K562 (cell line): ENCODE data around the gene KIF7. TPM values are rescaled to one million over a fixed set of nuclear protein-coding genes. Genes with fewer than 3 reads are reported as not detected.

Source experiments
- ATAC-seq: fragments of 200-7000 bp; cut with Tn5 transposase; 3 replicates; pipeline ENCODE4 v1.9.1; 2020; ENCODE audit warnings: moderate library complexity
- BruUV-seq: library from RNA; stranded (reverse); fragments of 400-500 nt; replicated peaks from 2 replicates; lab custom pipeline; 2021; lab: Mats Ljungman, UMichigan
- CTCF ChIA-PET: fragments of 300-600 bp; formaldehyde crosslinking; extraction: SDS; loops from one replicate; lab custom pipeline; 2021; ENCODE audit warnings: low intra/inter-chr PET ratio; lab: Yijun Ruan, JAX
- POLR2A ChIA-PET: fragments of 300-600, 350-650 bp; sonication (Branson Sonifier 250); formaldehyde crosslinking; extraction: SDS; loops from one replicate; lab custom pipeline; 2021; ENCODE audit warnings: antibody characterized with exemption, inconsistent platforms; lab: Yijun Ruan, JAX
- DNase-seq, 4 experiments: peaks; one replicate each; pipeline versions ENCODE4 v3.0.0 to v3.0.0-alpha.2; 2011 to 2018; ENCODE audit warnings: low spot score in 3 of 4, mixed read lengths in 3 of 4; ENCODE audit errors: extremely low read depth in 1 of 4
- FAIRE-seq: peaks from 2 replicates; lab custom pipeline; 2011; peaks lifted over from hg19 to GRCh38; lab: Jason Lieb, UNC
- H2AFZ ChIP-seq: 2 replicates; pipeline ENCODE4 v1.6.0; 2011; ENCODE audit warnings: low read depth, low read length, control low read depth, inconsistent platforms
- H3K27ac ChIP-seq: fragments of 200-600 bp; 3 replicates; pipeline ENCODE4 v1.8.0; 2011; ENCODE audit warnings: low read depth, mild to moderate bottlenecking, control low read depth, inconsistent platforms, low read length, moderate library complexity, mixed read lengths; ENCODE audit errors: extremely low read depth
- H3K27me3 ChIP-seq, 2 experiments: fragments of 300-600 bp in 1 of 2; 2 replicates in 1 of 2; 3 replicates in 1 of 2; pipeline versions ENCODE4 v1.6.0 to v1.8.0; 2011; ENCODE audit warnings: inconsistent platforms in 2 of 2, low read length in 2 of 2, mild to moderate bottlenecking in 1 of 2, mixed read lengths in 1 of 2, moderate library complexity in 1 of 2; ENCODE audit not compliant: control insufficient read depth in 2 of 2, insufficient read depth in 2 of 2
- H3K36me3 ChIP-seq: fragments of 300-600 bp; 3 replicates; pipeline ENCODE4 v1.8.0; 2011; ENCODE audit warnings: mild to moderate bottlenecking, low read length, inconsistent platforms; ENCODE audit not compliant: control insufficient read depth, insufficient read depth
- H3K4me1 ChIP-seq, 2 experiments: fragments of 200-600 bp in 1 of 2; replicated peaks in 1 of 2; 2 replicates in 1 of 2; 3 replicates in 1 of 2; pipeline versions ENCODE4 v1.5.1 to v1.8.0; 2011; ENCODE audit warnings: inconsistent platforms in 2 of 2, low read length in 2 of 2, mild to moderate bottlenecking in 1 of 2, mixed read lengths in 1 of 2, moderate library complexity in 1 of 2; ENCODE audit not compliant: control insufficient read depth in 2 of 2, insufficient read depth in 2 of 2
- H3K4me2 ChIP-seq: 2 replicates; pipeline ENCODE4 v1.6.1; 2011; ENCODE audit warnings: low read length, control low read depth, inconsistent platforms, mixed read lengths; ENCODE audit not compliant: insufficient read depth
- H3K4me3 ChIP-seq: fragments of 200-600 bp; sonication (generic), shearing (Covaris generic); 2 replicates; pipeline ENCODE4 v1.5.1; 2016; ENCODE audit warnings: control low read depth, inconsistent platforms
- H3K79me2 ChIP-seq: fragments of 200-600 bp; 3 replicates; pipeline ENCODE4 v1.8.0; 2011; ENCODE audit warnings: low read length, inconsistent platforms; ENCODE audit not compliant: control insufficient read depth, insufficient read depth
- H3K9ac ChIP-seq, 2 experiments: 2 replicates each; pipeline versions ENCODE4 v1.6.0 to v1.6.1; 2011; ENCODE audit warnings: low read depth in 2 of 2, low read length in 2 of 2, control low read depth in 1 of 2, inconsistent platforms in 1 of 2, mild to moderate bottlenecking in 1 of 2, mixed read lengths in 1 of 2; ENCODE audit not compliant: insufficient read depth in 1 of 2
- H3K9me1 ChIP-seq: one replicate; pipeline ENCODE4 v1.6.0; 2011; ENCODE audit warnings: inconsistent platforms, mild to moderate bottlenecking, low read length, moderate library complexity; ENCODE audit not compliant: control insufficient read depth, insufficient read depth
- H3K9me3 ChIP-seq: replicated peaks from 2 replicates; pipeline ENCODE4 v1.5.1; 2011; ENCODE audit warnings: low read depth, low read length, inconsistent platforms; ENCODE audit not compliant: control insufficient read depth, insufficient read depth
- H4K20me1 ChIP-seq: replicated peaks from 2 replicates; pipeline ENCODE4 v1.6.1; 2011; ENCODE audit warnings: low read length, inconsistent platforms, mixed read lengths; ENCODE audit not compliant: control insufficient read depth, insufficient read depth
- C11orf30 ChIP-seq: fragments of 450-650 bp; IDR thresholded peaks from 2 replicates; pipeline ENCODE4 v1.6.1; 2016; ENCODE audit warnings: low read depth, mild to moderate bottlenecking
- CBX3 ChIP-seq, 2 experiments: IDR thresholded peaks; 1 replicate in 1 of 2; 2 replicates in 1 of 2; pipeline ENCODE4 v1.6.1; 2012; ENCODE audit warnings: inconsistent platforms in 2 of 2, low read length in 2 of 2, borderline replicate concordance in 1 of 2, control low read depth in 1 of 2
- CC2D1A ChIP-seq: fragments of 450-650 bp; IDR thresholded peaks from 2 replicates; pipeline ENCODE4 v1.6.1; 2017; ENCODE audit warnings: mild to moderate bottlenecking
- KLF1 ChIP-seq: fragments of 450-650 bp; IDR thresholded peaks from 2 replicates; pipeline ENCODE4 v1.6.1; 2016; ENCODE audit warnings: missing genetic modification characterization, missing compliant biosample characterization
- KLF16 ChIP-seq: IDR thresholded peaks from 2 replicates; pipeline ENCODE4 v1.6.1; 2016; ENCODE audit warnings: antibody characterized with exemption
- MAFF ChIP-seq: IDR thresholded peaks from 2 replicates; pipeline ENCODE4 v1.6.1; 2012; ENCODE audit warnings: low read length, improper control_type of control experiment
- MAFG ChIP-seq: fragments of 450-650 bp; conservative IDR thresholded peaks from 2 replicates; pipeline ENCODE4 v1.6.1; 2016; ENCODE audit warnings: missing genetic modification characterization, missing compliant biosample characterization
- MAFK ChIP-seq: IDR thresholded peaks from 2 replicates; pipeline ENCODE4 v1.6.1; 2011; ENCODE audit warnings: low read length, improper control_type of control experiment
- MAZ ChIP-seq, 2 experiments: fragments of 450-650 bp in 1 of 2; sonication (generic) in 1 of 2; formaldehyde crosslinking; IDR thresholded peaks in 1 of 2; conservative IDR thresholded peaks in 1 of 2; 2 replicates each; pipeline versions ENCODE4 v1.4.0 to v1.5.0; 2020; ENCODE audit warnings: mild to moderate bottlenecking in 1 of 2, missing genetic modification reagents in 1 of 2
- MTF1 ChIP-seq: fragments of 250-450 bp; sonication (Bioruptor Pico); IDR thresholded peaks from 2 replicates; pipeline ENCODE4 v1.9.0; 2021; ENCODE audit warnings: moderate library complexity, mild to moderate bottlenecking, inconsistent platforms, borderline replicate concordance
- NFE2 ChIP-seq: IDR thresholded peaks from 2 replicates; pipeline ENCODE4 v1.6.1; 2014; ENCODE audit warnings: antibody characterized with exemption, low read depth
- NFIX ChIP-seq: fragments of 250-450 bp; sonication (Bioruptor Pico); IDR thresholded peaks from 2 replicates; pipeline ENCODE4 v1.4.0; 2020; ENCODE audit warnings: low read depth, mild to moderate bottlenecking, moderate library complexity
- TGIF2 ChIP-seq: sonication (generic); formaldehyde crosslinking; IDR thresholded peaks from 2 replicates; pipeline ENCODE4 v1.8.1; 2022; ENCODE audit warnings: mild to moderate bottlenecking, missing genetic modification reagents, moderate library complexity
- ZNF146 ChIP-seq: IDR thresholded peaks from one replicate; pipeline ENCODE4 v1.6.1; 2018; ENCODE audit warnings: missing compliant biosample characterization; ENCODE audit not compliant: unreplicated experiment
- ZNF316 ChIP-seq: fragments of 450-650 bp; IDR thresholded peaks from 2 replicates; pipeline ENCODE4 v1.6.1; 2016
- WGBS: fragments of 100-300 bp; shearing (Covaris generic); methylation state at CpG from one replicate; pipeline ENCODE4 v1.1.6; 2016; ENCODE audit warnings: low coverage, mixed read lengths; ENCODE audit not compliant: insufficient coverage; ENCODE audit errors: missing lambda C conversion rate; 5-methylcytosine and 5-hydroxymethylcytosine counted together
- in situ Hi-C: fragments of 300-500 bp; cut with MboI; formaldehyde crosslinking; loops from 4 replicates; pipeline ENCODE4 v1.15.0; 2018; ENCODE audit warnings: inconsistent platforms, mixed read lengths
- intact Hi-C: fragments of 100-400 bp; cut with micrococcal nuclease; formaldehyde crosslinking; loops from 2 replicates; pipeline ENCODE4 v1.14.2; 2022
- polyA plus RNA-seq, 8 experiments: library from polyadenylated mRNA; depleted of rRNA in 4 of 8; stranded (reverse) in 5 of 8; unstranded in 3 of 8; fragments of >200 nt; fragmentation: Nextera tagmentation in 2 of 8; fragmentation: Illumina TruSeq in 1 of 8; extraction: Ambion mirVana in 2 of 8; extraction: Trizol in 1 of 8; gene quantifications; 2 replicates each; pipeline versions ENCODE4 v1.2.1 to v1.2.3, GENCODE V29; 2011 to 2014; ENCODE audit warnings: inconsistent platforms in 1 of 8, missing spikeins in 1 of 8
- total RNA-seq, 7 experiments: library from RNA; depleted of rRNA in 6 of 7; stranded (reverse); fragments of >200 nt in 6 of 7; fragmentation: Illumina TruSeq in 2 of 7; extraction: Trizol in 2 of 7; gene quantifications; 2 replicates each; pipeline versions ENCODE4 v1.2.1 to v1.2.3, GENCODE V29; 2011 to 2021; ENCODE audit warnings: low replicate concordance in 1 of 7
- TF ChIP-seq, protein P1 (sequence below), 3 experiments: IDR thresholded peaks in 2 of 3; conservative IDR thresholded peaks in 1 of 3; 2 replicates each; pipeline ENCODE4 v1.5.1; 2011 to 2012; ENCODE audit warnings: low read length in 3 of 3, mild to moderate bottlenecking in 3 of 3, control low read depth in 2 of 3, improper control_type of control experiment in 1 of 3, inconsistent platforms in 1 of 3, low read depth in 1 of 3, mixed read lengths in 1 of 3, moderate library complexity in 1 of 3; ENCODE audit not compliant: insufficient read depth in 2 of 3

Gene KIF7
- total and polyA plus RNA-seq, 9 of the 15 experiments (the other 6 are each of a cell fraction or from before 2014, with no cell fraction given) = 0.04 to 2.0 (median 0.58) TPM

DNA sequence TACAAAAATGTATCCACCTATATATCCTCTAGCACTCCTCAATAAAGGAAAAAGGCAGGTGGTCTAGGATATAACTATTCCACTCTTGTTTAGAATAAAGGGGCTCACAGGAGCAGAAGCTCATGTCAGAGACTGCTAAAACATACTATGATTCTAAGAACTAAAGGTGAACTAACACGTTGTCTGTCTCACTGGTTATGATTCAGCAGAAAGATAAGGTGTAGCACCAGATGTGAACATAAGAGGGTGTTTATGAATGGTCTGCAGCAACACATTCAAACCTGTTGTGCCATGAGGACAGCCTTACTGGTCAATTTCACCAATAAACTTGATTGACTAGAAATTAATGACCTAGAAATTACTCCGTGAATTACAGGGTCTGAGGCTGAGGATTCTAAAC lies 30.7 kb upstream of the KIF7 start:
- no peak overlapping the region for H2AFZ ChIP-seq
- H3K4me1 ChIP-seq = peaks cover 0 to 9% of the 10 kb centered on the region in 2 experiments; a peak in 2 of 5 replicates
- ChIA-PET CTCF (no interaction called here), POLR2A (interaction anchor here (0.7 kb wide), 1 partner anchor 65 kb away, joined by 3 read pairs; no protein-coding TSS in a partner anchor)
- no peak overlapping the region for H3K4me3 ChIP-seq
- FAIRE-seq (peak; percentile 74), DNase-seq (no peak), ATAC-seq (peak; percentile 63)
- peaks cover 16 to 36% of the 10 kb centered on the region in 2 experiments; a peak in 4 of 5 replicates for H3K27me3 ChIP-seq
- no peaks in the 10 kb centered on the region for H3K36me3 ChIP-seq
- H3K4me2 ChIP-seq = no peak overlapping the region
- H3K9me3 ChIP-seq = no peaks in the 10 kb centered on the region
- WGBS = 0% methylated on average over 2 of the region's 2 CpGs
- H3K27ac ChIP-seq = no peak overlapping the region
- no TSS peak for BruUV-seq
- no peaks in the 10 kb centered on the region for H3K79me2 ChIP-seq
- intact Hi-C loops (no loop called here), in situ Hi-C loops (no loop called here)
- no peaks in the 10 kb centered on the region for H4K20me1 ChIP-seq
- TF ChIP-seq MAFF (peak; percentile 37), ZNF316 (0 out of 2 replicates have a peak, but pooled peaks have one; percentile 52), NFE2 (peak; percentile 80), ZNF146 (CRISPR knock-in tag) (no peak), MAZ (CRISPR knock-in tag; conservative IDR thresholded peaks at IDR 0.05 in 1 of 2, IDR thresholded peaks at IDR 0.05 in 1 of 2) (no peak), NFIX (no peak), KLF1 (tag) (no peak), MTF1 (CRISPR knock-in tag) (no peak), MAFK (peak; percentile 33; the same call in 1 of the 2 replicates), CBX3 (IDR thresholded peaks at IDR 0.05; ENCODE audit: borderline replicate concordance in 1 of 2, low read length in 2 of 2) (no peak), C11orf30 (peak; percentile 64), MAFG (tag) (0 out of 2 replicates have a peak, but pooled peaks have one; percentile 36), KLF16 (no peak), CC2D1A (no peak), TGIF2 (CRISPR knock-in tag) (no peak)
- TF ChIP-seq, protein P1, sequence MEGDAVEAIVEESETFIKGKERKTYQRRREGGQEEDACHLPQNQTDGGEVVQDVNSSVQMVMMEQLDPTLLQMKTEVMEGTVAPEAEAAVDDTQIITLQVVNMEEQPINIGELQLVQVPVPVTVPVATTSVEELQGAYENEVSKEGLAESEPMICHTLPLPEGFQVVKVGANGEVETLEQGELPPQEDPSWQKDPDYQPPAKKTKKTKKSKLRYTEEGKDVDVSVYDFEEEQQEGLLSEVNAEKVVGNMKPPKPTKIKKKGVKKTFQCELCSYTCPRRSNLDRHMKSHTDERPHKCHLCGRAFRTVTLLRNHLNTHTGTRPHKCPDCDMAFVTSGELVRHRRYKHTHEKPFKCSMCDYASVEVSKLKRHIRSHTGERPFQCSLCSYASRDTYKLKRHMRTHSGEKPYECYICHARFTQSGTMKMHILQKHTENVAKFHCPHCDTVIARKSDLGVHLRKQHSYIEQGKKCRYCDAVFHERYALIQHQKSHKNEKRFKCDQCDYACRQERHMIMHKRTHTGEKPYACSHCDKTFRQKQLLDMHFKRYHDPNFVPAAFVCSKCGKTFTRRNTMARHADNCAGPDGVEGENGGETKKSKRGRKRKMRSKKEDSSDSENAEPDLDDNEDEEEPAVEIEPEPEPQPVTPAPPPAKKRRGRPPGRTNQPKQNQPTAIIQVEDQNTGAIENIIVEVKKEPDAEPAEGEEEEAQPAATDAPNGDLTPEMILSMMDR (IDR thresholded peaks at IDR 0.05 in 2 of 3, conservative IDR thresholded peaks at IDR 0.05 in 1 of 3; ENCODE audit: insufficient read depth in 2 of 3, low read depth in 1 of 3, low read length in 3 of 3) = peak in 1 of 3 experiments; percentile 11; a peak in 1 of 6 replicates
- no peak overlapping the region for H3K9ac ChIP-seq
- no peaks in the 10 kb centered on the region for H3K9me1 ChIP-seq
